Measurements from ENCODE around the gene REEP6. TPM values are rescaled to one million over a fixed set of nuclear protein-coding genes. Genes with fewer than 3 reads are reported as not detected.

REEP6 gene
- polyA plus RNA-seq, 1 of the 3 experiments (the other 2 are of a cell fraction): 9.1 TPM

GRCh38 chr19:1507192-1507660 lies 16.2 kb downstream of the REEP6 start:
- Histone ChIP-seq H3K4me2 (peak overlapping the region; percentile 48; the same call in 1 of the 2 replicates), H3K4me1 (ENCODE audit: control insufficient read depth in 1 of 2, insufficient read depth in 2 of 2, low read depth in 1 of 2, low read length in 1 of 2) (peaks cover 5 to 15% of the 10 kb centered on the region in 2 experiments; a peak in 2 of 4 replicates), H2AFZ (ENCODE audit: low read depth) (0 out of 2 replicates have a peak overlapping the region, but pooled peaks have one; percentile 45), H3K36me3 (replicated peaks in 1 of 2; ENCODE audit: control insufficient read depth in 1 of 2, insufficient read depth in 2 of 2, low read length in 1 of 2) (no peaks in the 10 kb centered on the region), H3F3A (replicated peaks; ENCODE audit: insufficient read depth) (peaks cover 13% of the 10 kb centered on the region), H3K9me2 (no peaks in the 10 kb centered on the region), H3K9me3 (no peaks in the 10 kb centered on the region), H3K9ac (no peak overlapping the region), H3K27ac (ENCODE audit: low read depth in 2 of 2, low read length in 1 of 2) (peak overlapping the region; percentile 3 to 83; a peak in 2 of 4 replicates), H3K79me2 (ENCODE audit: insufficient read depth) (no peaks in the 10 kb centered on the region), H4K20me1 (ENCODE audit: insufficient read depth) (no peaks in the 10 kb centered on the region), H3K27me3 (ENCODE audit: insufficient read depth) (0 out of 2 replicates have a peak, but pooled peaks cover 5% of the 10 kb centered on the region), H3K4me3 (ENCODE audit: low read depth in 2 of 2, low read length in 1 of 2) (peak overlapping the region in 1 of 2 experiments; percentile 40; a peak in 2 of 4 replicates)
- ChIA-PET CTCF (no interaction called here), POLR2A (no interaction called here)
- no peak for DNase-seq
- 54% methylated on average over 15 of the region's 23 CpGs for WGBS (ENCODE audit: low lambda C conversion rate)
- TF ChIP-seq RXRA (IDR thresholded peaks at IDR 0.05; ENCODE audit: borderline replicate concordance, low read depth) (no peak), MAX (IDR thresholded peaks at IDR 0.05; ENCODE audit: low read depth) (no peak), RAD21 (IDR thresholded peaks at IDR 0.05; ENCODE audit: low read length) (no peak), RCOR1 (IDR thresholded peaks at IDR 0.05; ENCODE audit: low read length) (no peak), GABPA (IDR thresholded peaks at IDR 0.05; ENCODE audit: low read depth) (no peak), ZBTB33 (IDR thresholded peaks at IDR 0.05; ENCODE audit: borderline replicate concordance, low read depth) (no peak), RFX5 (IDR thresholded peaks at IDR 0.05; ENCODE audit: low read length) (no peak), POLR2AphosphoS5 (IDR thresholded peaks at IDR 0.05; ENCODE audit: low read depth, low read length) (no peak), CTCF (IDR thresholded peaks at IDR 0.05) (no peak), MEF2A (IDR thresholded peaks at IDR 0.05; ENCODE audit: borderline replicate concordance, low read depth) (no peak), FOSL2 (IDR thresholded peaks at IDR 0.05; ENCODE audit: borderline replicate concordance, low read depth) (no peak), TCF12 (IDR thresholded peaks at IDR 0.05) (no peak), REST (IDR thresholded peaks at IDR 0.05; ENCODE audit: low read depth, low read length) (no peak), JUND (IDR thresholded peaks at IDR 0.05) (no peak), FOXM1 (IDR thresholded peaks at IDR 0.05; ENCODE audit: low read depth) (no peak), NFIC (IDR thresholded peaks at IDR 0.05; ENCODE audit: borderline replicate concordance) (no peak)
- TF ChIP-seq, protein P1, sequence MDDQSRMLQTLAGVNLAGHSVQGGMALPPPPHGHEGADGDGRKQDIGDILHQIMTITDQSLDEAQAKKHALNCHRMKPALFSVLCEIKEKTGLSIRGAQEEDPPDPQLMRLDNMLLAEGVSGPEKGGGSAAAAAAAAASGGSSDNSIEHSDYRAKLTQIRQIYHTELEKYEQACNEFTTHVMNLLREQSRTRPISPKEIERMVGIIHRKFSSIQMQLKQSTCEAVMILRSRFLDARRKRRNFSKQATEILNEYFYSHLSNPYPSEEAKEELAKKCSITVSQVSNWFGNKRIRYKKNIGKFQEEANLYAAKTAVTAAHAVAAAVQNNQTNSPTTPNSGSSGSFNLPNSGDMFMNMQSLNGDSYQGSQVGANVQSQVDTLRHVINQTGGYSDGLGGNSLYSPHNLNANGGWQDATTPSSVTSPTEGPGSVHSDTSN (IDR thresholded peaks at IDR 0.05): no peak
- TF ChIP-seq, protein P2, sequence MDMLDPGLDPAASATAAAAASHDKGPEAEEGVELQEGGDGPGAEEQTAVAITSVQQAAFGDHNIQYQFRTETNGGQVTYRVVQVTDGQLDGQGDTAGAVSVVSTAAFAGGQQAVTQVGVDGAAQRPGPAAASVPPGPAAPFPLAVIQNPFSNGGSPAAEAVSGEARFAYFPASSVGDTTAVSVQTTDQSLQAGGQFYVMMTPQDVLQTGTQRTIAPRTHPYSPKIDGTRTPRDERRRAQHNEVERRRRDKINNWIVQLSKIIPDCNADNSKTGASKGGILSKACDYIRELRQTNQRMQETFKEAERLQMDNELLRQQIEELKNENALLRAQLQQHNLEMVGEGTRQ (IDR thresholded peaks at IDR 0.05; ENCODE audit: borderline replicate concordance, low read depth, low read length): no peak

Data from SK-N-SH (cell line).